Neural cell (in vitro differentiated cells): ENCODE measurements around the gene SPATS2. TPM values are rescaled to one million over a fixed set of nuclear protein-coding genes. Genes with fewer than 3 reads are reported as not detected.

Experiments
- H2AFZ ChIP-seq: fragments of 200-600, 300-800 bp; sonication (generic), shearing (Covaris generic); 2 replicates; pipeline ENCODE4 v1.6.0; 2014; ENCODE audit warnings: low read depth, mild to moderate bottlenecking, antibody characterized with exemption, low read length, moderate library complexity
- H3F3A ChIP-seq: fragments of 200-600 bp; shearing (Covaris generic); 2 replicates; pipeline ENCODE4 v1.6.1; 2016; ENCODE audit warnings: mild to moderate bottlenecking, moderate library complexity, mixed read lengths, antibody characterized with exemption, low read length; ENCODE audit not compliant: insufficient read depth, poor library complexity, severe bottlenecking
- H3K27ac ChIP-seq: fragments of 200-600, 300-800 bp; sonication (generic), shearing (Covaris generic); 2 replicates; pipeline ENCODE4 v1.5.1; 2014; ENCODE audit warnings: mild to moderate bottlenecking, low read length, moderate library complexity
- H3K27me3 ChIP-seq: fragments of 300-800, 200-600 bp; sonication (generic), shearing (Covaris generic); 2 replicates; pipeline ENCODE4 v1.6.0; 2014; ENCODE audit warnings: mild to moderate bottlenecking, low read depth, low read length, moderate library complexity; ENCODE audit not compliant: insufficient read depth
- H3K36me3 ChIP-seq: fragments of 300-800, 200-600 bp; sonication (generic), shearing (Covaris generic); 2 replicates; pipeline ENCODE4 v1.5.1; 2014; ENCODE audit warnings: mild to moderate bottlenecking, antibody characterized with exemption, low read length, moderate library complexity; ENCODE audit not compliant: insufficient read depth
- H3K4me2 ChIP-seq: fragments of 300-800, 200-600 bp; sonication (generic), shearing (Covaris generic); 2 replicates; pipeline ENCODE4 v1.6.0; 2014; ENCODE audit warnings: mild to moderate bottlenecking, low read length
- H3K4me3 ChIP-seq: fragments of 300-800, 200-600 bp; sonication (generic), shearing (Covaris generic); 2 replicates; pipeline ENCODE4 v1.5.1; 2014; ENCODE audit warnings: mild to moderate bottlenecking, low read length, moderate library complexity
- H3K79me2 ChIP-seq: fragments of 200-600 bp; shearing (Covaris generic); replicated peaks from 2 replicates; pipeline ENCODE4 v1.6.0; 2014; ENCODE audit warnings: mild to moderate bottlenecking, low read length, moderate library complexity; ENCODE audit not compliant: insufficient read depth
- H3K9ac ChIP-seq: fragments of 300-800, 200-600 bp; sonication (generic), shearing (Covaris generic); 2 replicates; pipeline ENCODE4 v1.6.1; 2016; ENCODE audit warnings: mild to moderate bottlenecking, low read length, mixed read lengths
- H3K9me2 ChIP-seq: fragments of 200-600 bp; shearing (Covaris generic); 2 replicates; pipeline ENCODE4 v1.6.1; 2016; ENCODE audit warnings: mild to moderate bottlenecking, low read length, mixed read lengths; ENCODE audit not compliant: insufficient read depth
- H3K9me3 ChIP-seq: fragments of 200-600, 300-800 bp; sonication (generic), shearing (Covaris generic); 2 replicates; pipeline ENCODE4 v1.6.1; 2016; ENCODE audit warnings: mild to moderate bottlenecking, mixed run types, low read length, moderate library complexity, mixed read lengths
- H4K20me1 ChIP-seq: fragments of 200-600 bp; shearing (Covaris generic); 2 replicates; pipeline ENCODE4 v1.6.1; 2016; ENCODE audit warnings: mild to moderate bottlenecking, mixed run types; ENCODE audit not compliant: insufficient read depth
- EP300 ChIP-seq: fragments of 450-650 bp; conservative IDR thresholded peaks from 2 replicates; pipeline ENCODE4 v1.6.1; 2014; ENCODE audit warnings: antibody characterized with exemption, mild to moderate bottlenecking, moderate library complexity; ENCODE audit not compliant: poor library complexity, severe bottlenecking
- MXI1 ChIP-seq: fragments of 450-650 bp; conservative IDR thresholded peaks from 2 replicates; pipeline ENCODE4 v1.6.1; 2014; ENCODE audit warnings: antibody characterized with exemption, mild to moderate bottlenecking; ENCODE audit not compliant: poor library complexity, severe bottlenecking
- POLR2AphosphoS5 ChIP-seq: IDR thresholded peaks from 2 replicates; pipeline ENCODE4 v1.6.1; 2012
- RAD21 ChIP-seq: fragments of 450-650 bp; conservative IDR thresholded peaks from 2 replicates; pipeline ENCODE4 v1.6.1; 2014; ENCODE audit warnings: antibody characterized with exemption, mild to moderate bottlenecking, moderate library complexity
- SMC3 ChIP-seq: fragments of 450-650 bp; conservative IDR thresholded peaks from 2 replicates; pipeline ENCODE4 v1.6.1; 2014; ENCODE audit warnings: antibody characterized with exemption, mild to moderate bottlenecking, moderate library complexity; ENCODE audit not compliant: poor library complexity
- TAF1 ChIP-seq: IDR thresholded peaks from 2 replicates; pipeline ENCODE4 v1.6.1; 2012; ENCODE audit warnings: low read depth
- polyA plus RNA-seq: library from polyadenylated mRNA; depleted of rRNA; stranded (reverse); fragments of >200 nt; gene quantifications from 2 replicates; pipeline ENCODE4 v1.2.3, GENCODE V29; 2014
- TF ChIP-seq, protein P1 (sequence below): IDR thresholded peaks from 2 replicates; pipeline ENCODE4 v1.6.1; 2012; ENCODE audit warnings: borderline replicate concordance
- TF ChIP-seq, protein P2 (sequence below): fragments of 450-650 bp; IDR thresholded peaks from 2 replicates; pipeline ENCODE4 v1.5.1; 2014; ENCODE audit warnings: antibody characterized with exemption, mild to moderate bottlenecking, moderate library complexity; ENCODE audit not compliant: poor library complexity, severe bottlenecking

The SPATS2 gene
- polyA plus RNA-seq, 1 donor from 2014 or later = 58.4 TPM

DNA sequence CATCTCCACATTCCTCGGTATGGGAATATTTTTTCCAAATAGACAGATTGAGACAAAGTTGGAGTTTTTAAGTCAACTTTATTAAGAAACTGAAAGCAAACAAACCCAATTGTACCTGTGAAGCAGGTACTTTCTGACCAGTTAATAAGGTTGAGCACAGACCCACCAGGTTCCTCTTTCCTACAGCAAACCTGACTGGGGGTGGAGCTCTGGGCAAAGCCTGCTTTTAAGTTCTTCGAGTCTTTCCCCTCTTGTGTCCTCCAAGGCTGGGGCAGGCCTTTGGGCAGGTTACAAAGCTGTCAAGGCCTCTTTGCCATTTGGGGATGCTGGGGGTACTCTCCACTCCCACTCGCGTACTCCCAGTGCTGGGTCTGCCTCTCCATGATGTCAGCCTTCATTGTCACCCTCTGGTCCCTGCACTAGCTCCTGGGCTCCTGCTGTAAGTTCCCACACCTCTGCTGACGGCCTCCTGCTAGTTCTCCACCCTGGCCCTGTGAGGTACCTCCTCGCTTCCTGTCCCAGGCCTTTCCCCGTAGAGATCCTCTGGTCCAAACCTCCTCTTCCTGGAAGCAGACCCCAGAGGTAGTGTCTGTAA is 174.7 kb downstream of the SPATS2 start:
- Histone ChIP-seq H3K27ac (no peak overlapping the region), H3K27me3 (peaks cover 70% of the 10 kb centered on the region), H3K4me2 (no peak overlapping the region), H3K9me3 (no peaks in the 10 kb centered on the region), H3K79me2 (no peaks in the 10 kb centered on the region), H3F3A (no peaks in the 10 kb centered on the region), H4K20me1 (no peaks in the 10 kb centered on the region), H3K4me3 (no peak overlapping the region), H3K9ac (no peak overlapping the region), H3K9me2 (no peaks in the 10 kb centered on the region), H2AFZ (no peak overlapping the region), H3K36me3 (no peaks in the 10 kb centered on the region)
- TF ChIP-seq EP300 = no peak
- TF ChIP-seq, protein P1, sequence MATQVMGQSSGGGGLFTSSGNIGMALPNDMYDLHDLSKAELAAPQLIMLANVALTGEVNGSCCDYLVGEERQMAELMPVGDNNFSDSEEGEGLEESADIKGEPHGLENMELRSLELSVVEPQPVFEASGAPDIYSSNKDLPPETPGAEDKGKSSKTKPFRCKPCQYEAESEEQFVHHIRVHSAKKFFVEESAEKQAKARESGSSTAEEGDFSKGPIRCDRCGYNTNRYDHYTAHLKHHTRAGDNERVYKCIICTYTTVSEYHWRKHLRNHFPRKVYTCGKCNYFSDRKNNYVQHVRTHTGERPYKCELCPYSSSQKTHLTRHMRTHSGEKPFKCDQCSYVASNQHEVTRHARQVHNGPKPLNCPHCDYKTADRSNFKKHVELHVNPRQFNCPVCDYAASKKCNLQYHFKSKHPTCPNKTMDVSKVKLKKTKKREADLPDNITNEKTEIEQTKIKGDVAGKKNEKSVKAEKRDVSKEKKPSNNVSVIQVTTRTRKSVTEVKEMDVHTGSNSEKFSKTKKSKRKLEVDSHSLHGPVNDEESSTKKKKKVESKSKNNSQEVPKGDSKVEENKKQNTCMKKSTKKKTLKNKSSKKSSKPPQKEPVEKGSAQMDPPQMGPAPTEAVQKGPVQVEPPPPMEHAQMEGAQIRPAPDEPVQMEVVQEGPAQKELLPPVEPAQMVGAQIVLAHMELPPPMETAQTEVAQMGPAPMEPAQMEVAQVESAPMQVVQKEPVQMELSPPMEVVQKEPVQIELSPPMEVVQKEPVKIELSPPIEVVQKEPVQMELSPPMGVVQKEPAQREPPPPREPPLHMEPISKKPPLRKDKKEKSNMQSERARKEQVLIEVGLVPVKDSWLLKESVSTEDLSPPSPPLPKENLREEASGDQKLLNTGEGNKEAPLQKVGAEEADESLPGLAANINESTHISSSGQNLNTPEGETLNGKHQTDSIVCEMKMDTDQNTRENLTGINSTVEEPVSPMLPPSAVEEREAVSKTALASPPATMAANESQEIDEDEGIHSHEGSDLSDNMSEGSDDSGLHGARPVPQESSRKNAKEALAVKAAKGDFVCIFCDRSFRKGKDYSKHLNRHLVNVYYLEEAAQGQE = no peak
- TF ChIP-seq, protein P2, sequence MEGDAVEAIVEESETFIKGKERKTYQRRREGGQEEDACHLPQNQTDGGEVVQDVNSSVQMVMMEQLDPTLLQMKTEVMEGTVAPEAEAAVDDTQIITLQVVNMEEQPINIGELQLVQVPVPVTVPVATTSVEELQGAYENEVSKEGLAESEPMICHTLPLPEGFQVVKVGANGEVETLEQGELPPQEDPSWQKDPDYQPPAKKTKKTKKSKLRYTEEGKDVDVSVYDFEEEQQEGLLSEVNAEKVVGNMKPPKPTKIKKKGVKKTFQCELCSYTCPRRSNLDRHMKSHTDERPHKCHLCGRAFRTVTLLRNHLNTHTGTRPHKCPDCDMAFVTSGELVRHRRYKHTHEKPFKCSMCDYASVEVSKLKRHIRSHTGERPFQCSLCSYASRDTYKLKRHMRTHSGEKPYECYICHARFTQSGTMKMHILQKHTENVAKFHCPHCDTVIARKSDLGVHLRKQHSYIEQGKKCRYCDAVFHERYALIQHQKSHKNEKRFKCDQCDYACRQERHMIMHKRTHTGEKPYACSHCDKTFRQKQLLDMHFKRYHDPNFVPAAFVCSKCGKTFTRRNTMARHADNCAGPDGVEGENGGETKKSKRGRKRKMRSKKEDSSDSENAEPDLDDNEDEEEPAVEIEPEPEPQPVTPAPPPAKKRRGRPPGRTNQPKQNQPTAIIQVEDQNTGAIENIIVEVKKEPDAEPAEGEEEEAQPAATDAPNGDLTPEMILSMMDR = no peak
- no peak for TF ChIP-seq SMC3
- TF ChIP-seq RAD21 = no peak
- no peak for TF ChIP-seq POLR2AphosphoS5
- TF ChIP-seq TAF1 = no peak

DNA sequence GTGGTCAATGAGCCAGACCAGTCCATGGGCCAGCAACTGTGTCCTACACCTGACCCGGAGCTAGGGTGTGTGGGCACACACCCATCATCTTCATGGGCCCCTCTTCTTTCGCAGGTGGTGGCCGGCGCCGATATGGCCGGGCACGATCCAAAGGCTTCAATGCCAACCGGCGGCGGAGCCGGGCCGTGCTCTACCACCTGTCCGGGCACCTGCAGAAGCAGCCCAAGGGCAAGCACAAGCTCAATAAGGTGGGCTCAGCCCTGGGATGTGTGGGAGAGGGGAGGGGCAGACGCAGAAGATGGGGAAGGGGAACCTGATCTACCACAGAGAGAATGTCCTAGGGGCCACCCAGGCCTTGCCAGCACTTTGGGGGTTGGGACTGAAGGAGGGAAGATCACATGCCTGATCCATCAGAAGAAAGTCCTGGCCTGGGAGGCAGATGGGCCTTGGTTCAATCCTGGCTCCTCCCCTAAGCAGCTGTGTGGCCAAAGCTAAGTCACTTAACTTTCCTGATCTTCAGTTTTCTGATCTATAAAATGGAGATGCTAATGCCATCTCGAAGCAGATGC is 175.4 kb downstream of the SPATS2 start:
- Histone ChIP-seq H3K9me3 (no peaks in the 10 kb centered on the region), H4K20me1 (no peaks in the 10 kb centered on the region), H3K4me2 (no peak overlapping the region), H2AFZ (no peak overlapping the region), H3K36me3 (no peaks in the 10 kb centered on the region), H3K27ac (no peak overlapping the region), H3K9ac (no peak overlapping the region), H3K9me2 (no peaks in the 10 kb centered on the region), H3K27me3 (peaks cover 64% of the 10 kb centered on the region), H3K4me3 (no peak overlapping the region), H3F3A (no peaks in the 10 kb centered on the region), H3K79me2 (no peaks in the 10 kb centered on the region)
- no peak for TF ChIP-seq RAD21
- no peak for TF ChIP-seq POLR2AphosphoS5

- Histone ChIP-seq H3K4me2 (no peak overlapping the region), H3K9me3 (no peaks in the 10 kb centered on the region), H3K36me3 (no peaks in the 10 kb centered on the region), H4K20me1 (no peaks in the 10 kb centered on the region), H3K4me3 (no peak overlapping the region), H3F3A (no peaks in the 10 kb centered on the region), H3K9ac (no peak overlapping the region), H3K27me3 (peaks cover 64% of the 10 kb centered on the region), H3K79me2 (no peaks in the 10 kb centered on the region), H3K27ac (no peak overlapping the region), H2AFZ (no peak overlapping the region), H3K9me2 (no peaks in the 10 kb centered on the region)
- TF ChIP-seq SMC3 (no peak), TAF1 (no peak), MXI1 (no peak), EP300 (no peak), RAD21 (no peak)
- TF ChIP-seq, protein P1 = no peak
- TF ChIP-seq, protein P2 = no peak
These were observed 176.1 kb downstream of the SPATS2 start for GRCh38 chr12:49543221-49543913.
